Panc1 (cell line): ENCODE measurements around the gene FKBP5.

ENCODE experiments used
- CTCF ChIP-seq: fragments of 450-650 bp; IDR thresholded peaks from 2 replicates; pipeline ENCODE4 v1.5.1; 2017; ENCODE audit warnings: mild to moderate bottlenecking
- POLR2AphosphoS5 ChIP-seq: IDR thresholded peaks from 2 replicates; pipeline ENCODE4 v1.6.1; 2012; ENCODE audit warnings: mild to moderate bottlenecking, low read depth, low read length, moderate library complexity
- REST ChIP-seq, 2 experiments: IDR thresholded peaks; 2 replicates each; pipeline ENCODE4 v1.6.1; 2011 to 2012; ENCODE audit warnings: low read depth in 2 of 2, control low read depth in 1 of 2, low read length in 1 of 2, mild to moderate bottlenecking in 1 of 2, moderate library complexity in 1 of 2; ENCODE audit not compliant: insufficient read depth in 1 of 2

GRCh38 chr6:35599761-35600658 lies 88.7 kb downstream of the FKBP5 start:
- TF ChIP-seq CTCF (no peak), REST (IDR thresholded peaks at IDR 0.05; ENCODE audit: insufficient read depth in 1 of 2, low read depth in 2 of 2, low read length in 1 of 2) (no peak), POLR2AphosphoS5 (no peak)
